Activated CD4-positive, alpha-beta T cell treated with anti-CD3 and anti-CD28 coated beads for 36 hours (primary cell): ENCODE data around the gene CISD1. TPM values are rescaled to one million over a fixed set of nuclear protein-coding genes. Genes with fewer than 3 reads are reported as not detected.

ENCODE experiments used
- ATAC-seq: fragments of 200-7000 bp; cut with Tn5 transposase; one replicate; pipeline ENCODE4 v1.10.0; 2021; ENCODE audit warnings: mild to moderate bottlenecking, moderate library complexity
- CTCF ChIA-PET: fragments of 350-600 bp; sonication (Branson Sonifier 250); formaldehyde crosslinking; loops from one replicate; lab custom pipeline; 2021; ENCODE audit warnings: antibody characterized with exemption; lab: Charles Lee
- POLR2A ChIA-PET: fragments of 350-600 bp; sonication (Branson Sonifier 250); formaldehyde crosslinking; loops from one replicate; lab custom pipeline; 2021; ENCODE audit warnings: antibody characterized with exemption, inconsistent platforms; lab: Charles Lee
- DNase-seq: peaks from one replicate; pipeline ENCODE4 v3.0.0-alpha.2; 2020
- H3K27ac Mint-ChIP-seq: one replicate; pipeline ENCODE4 v1.8.0; 2021; ENCODE audit warnings: mixed read lengths
- H3K27me3 Mint-ChIP-seq: one replicate; pipeline ENCODE4 v1.8.0; 2021; ENCODE audit warnings: mixed read lengths
- H3K36me3 Mint-ChIP-seq: one replicate; pipeline ENCODE4 v1.8.0; 2021; ENCODE audit warnings: low read depth, mixed read lengths
- H3K4me1 Mint-ChIP-seq: one replicate; pipeline ENCODE4 v1.8.0; 2021; ENCODE audit warnings: mixed read lengths
- H3K4me3 Mint-ChIP-seq: one replicate; pipeline ENCODE4 v1.8.0; 2021; ENCODE audit warnings: mild to moderate bottlenecking, moderate library complexity, mixed read lengths
- H3K9me3 Mint-ChIP-seq: one replicate; pipeline ENCODE4 v1.8.0; 2021; ENCODE audit warnings: low read depth, mixed read lengths
- intact Hi-C, 2 experiments: fragments of 100-400 bp; cut with DNase I in 1 of 2; cut with micrococcal nuclease in 1 of 2; formaldehyde crosslinking; loops; one replicate each; pipeline versions ENCODE4 v1.14.2 to v1.15.1; 2022 to 2024; cut with DNase I, micrococcal nuclease
- total RNA-seq, 2 experiments: library from RNA; stranded (reverse); gene quantifications; one replicate each; pipeline ENCODE4 v1.2.3, GENCODE V29; 2021

Gene CISD1
- total RNA-seq, 2 experiments from 2014 or later, result 29.9 to 49.2 TPM

- POLR2A ChIA-PET, result interaction anchor here (0.8 kb wide), 1 partner anchor 16 kb away, joined by 6 read pairs; no protein-coding TSS in a partner anchor
- Mint-ChIP-seq H3K36me3 (no peaks in the 10 kb centered on the region), H3K4me1 (no peaks in the 10 kb centered on the region), H3K27me3 (peaks cover 16% of the 10 kb centered on the region), H3K27ac (no peak overlapping the region), H3K9me3 (no peaks in the 10 kb centered on the region), H3K4me3 (no peak overlapping the region)
- DNase-seq, result no peak
- intact Hi-C loops, result loop anchor here in 1 of 2 experiments (10.0 kb wide), 1 partner anchor 207 kb away; the partner anchor contains the start of gene BICC1
- CTCF ChIA-PET, result interaction anchor here (0.9 to 1.4 kb wide), 4 partner anchors 12 to 129 kb away, joined by 3 to 6 read pairs (median 4); partner anchors contain the start of gene TFAM
- no peak for ATAC-seq
Measured at GRCh38 chr10:58307676-58308075, 38.7 kb downstream of the CISD1 start.

DNA sequence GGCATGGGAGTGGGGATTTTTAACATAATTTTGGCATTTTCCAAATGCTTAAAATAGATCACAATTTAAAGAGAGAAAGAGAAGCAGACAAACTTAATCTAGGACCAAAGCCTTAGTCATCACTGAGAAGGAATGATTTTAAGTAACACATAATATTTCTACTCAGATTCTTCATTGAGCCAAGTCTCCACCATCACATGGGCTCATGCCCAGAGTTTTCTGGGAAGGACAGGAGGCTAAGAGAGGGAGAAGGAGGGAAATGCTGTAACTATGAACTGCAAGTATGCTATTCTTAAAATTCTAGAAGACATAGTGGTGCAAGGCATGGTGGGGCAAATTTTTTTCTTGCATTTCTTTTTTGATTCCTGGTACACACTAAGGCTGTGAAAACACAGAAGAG is 42.1 kb downstream of the CISD1 start:
- H3K27me3 Mint-ChIP-seq, result peaks cover 11% of the 10 kb centered on the region

DNA sequence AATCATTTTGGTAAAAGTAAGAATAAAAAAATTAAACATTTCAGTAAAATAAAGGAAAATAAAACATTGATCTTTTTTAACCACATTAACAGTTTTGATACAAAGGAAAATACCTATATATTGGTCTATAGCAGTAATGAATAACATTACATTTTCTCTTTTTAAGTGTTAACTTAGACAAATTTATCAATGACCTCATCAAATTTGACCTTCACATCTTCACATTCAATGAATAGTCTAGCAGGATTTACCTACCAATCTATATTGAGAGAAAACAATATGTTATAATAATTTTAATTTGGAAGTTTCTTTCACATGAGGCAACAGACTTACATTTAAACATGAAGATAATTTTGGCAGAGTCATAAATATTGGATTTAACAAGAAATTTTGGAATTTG is 47.9 kb downstream of the CISD1 start:
- intact Hi-C loops, result no loop called here
- no peaks in the 10 kb centered on the region for H3K36me3 Mint-ChIP-seq

More for the DNA sequence above, 42.1 kb downstream of the CISD1 start:
- Mint-ChIP-seq H3K27ac (no peak overlapping the region), H3K4me3 (no peak overlapping the region), H3K9me3 (no peaks in the 10 kb centered on the region), H3K36me3 (no peaks in the 10 kb centered on the region), H3K4me1 (no peaks in the 10 kb centered on the region)
- ATAC-seq (no peak), DNase-seq (no peak)
- intact Hi-C loops, result no loop called here
- POLR2A ChIA-PET, result interaction anchor here (0.6 kb wide), 1 partner anchor 28 kb away, joined by 4 read pairs; no protein-coding TSS in a partner anchor
- CTCF ChIA-PET, result interaction anchor here (1.4 kb wide), 1 partner anchor 14 kb away, joined by 4 read pairs; no protein-coding TSS in a partner anchor

GRCh38 chr10:58318346-58318745 is 49.4 kb downstream of the CISD1 start:
- Mint-ChIP-seq H3K27ac (no peak overlapping the region), H3K36me3 (no peaks in the 10 kb centered on the region), H3K9me3 (no peaks in the 10 kb centered on the region), H3K27me3 (peaks cover 3% of the 10 kb centered on the region), H3K4me3 (no peak overlapping the region), H3K4me1 (peaks cover 8% of the 10 kb centered on the region)
- intact Hi-C loops, result no loop called here
- ATAC-seq (no peak), DNase-seq (no peak)
- CTCF ChIA-PET, result interaction anchor here (1.1 kb wide), 1 partner anchor 27 kb away, joined by 3 read pairs; no protein-coding TSS in a partner anchor
- POLR2A ChIA-PET, result no interaction called here

More for the DNA sequence above, 47.9 kb downstream of the CISD1 start:
- Mint-ChIP-seq H3K4me3 (no peak overlapping the region), H3K9me3 (no peaks in the 10 kb centered on the region), H3K27me3 (peaks cover 3% of the 10 kb centered on the region), H3K4me1 (no peaks in the 10 kb centered on the region), H3K27ac (no peak overlapping the region)
- no peak for DNase-seq
- no peak for ATAC-seq
- CTCF ChIA-PET, result interaction anchor here (1.5 kb wide), 1 partner anchor 12 kb away, joined by 7 read pairs; no protein-coding TSS in a partner anchor
- POLR2A ChIA-PET, result no interaction called here

DNA sequence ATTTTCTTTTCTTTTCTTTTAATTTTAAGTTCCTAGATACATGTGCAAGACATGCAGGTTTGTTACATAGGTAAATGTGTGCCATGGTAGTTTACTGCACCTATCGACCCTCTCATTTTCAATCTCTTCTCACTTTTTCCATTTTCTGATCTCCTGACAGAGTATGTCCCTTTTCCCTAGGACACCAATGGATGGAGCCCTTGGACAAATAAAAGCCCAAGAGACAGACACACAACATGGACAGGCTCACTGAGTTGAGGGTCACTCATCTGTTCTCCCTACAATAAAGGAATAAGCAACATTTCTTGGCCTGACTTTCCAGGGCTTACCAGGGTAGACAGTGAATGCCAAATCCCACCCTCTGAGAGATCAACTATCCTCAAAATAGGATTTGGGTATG is 50.6 kb downstream of the CISD1 start:
- Mint-ChIP-seq H3K9me3 (no peaks in the 10 kb centered on the region), H3K4me1 (peaks cover 8% of the 10 kb centered on the region), H3K36me3 (no peaks in the 10 kb centered on the region), H3K27me3 (peaks cover 3% of the 10 kb centered on the region), H3K4me3 (no peak overlapping the region), H3K27ac (no peak overlapping the region)
- DNase-seq (no peak), ATAC-seq (no peak)
- POLR2A ChIA-PET, result no interaction called here
- intact Hi-C loops, result no loop called here
- CTCF ChIA-PET, result interaction anchor here (0.6 kb wide), 1 partner anchor 65 kb away, joined by 3 read pairs; the partner anchor contains the start of gene TFAM

GRCh38 chr10:58320351-58321049 is 51.5 kb downstream of the CISD1 start:
- Mint-ChIP-seq H3K27me3 (peaks cover 3% of the 10 kb centered on the region), H3K9me3 (no peaks in the 10 kb centered on the region), H3K27ac (no peak overlapping the region), H3K4me3 (no peak overlapping the region), H3K36me3 (no peaks in the 10 kb centered on the region), H3K4me1 (peaks cover 8% of the 10 kb centered on the region)
- intact Hi-C loops, result no loop called here
- DNase-seq (no peak), ATAC-seq (no peak)
- CTCF ChIA-PET, result interaction anchor here (0.7 kb wide), 1 partner anchor 81 kb away, joined by 3 read pairs; no protein-coding TSS in a partner anchor
- POLR2A ChIA-PET, result no interaction called here

DNA sequence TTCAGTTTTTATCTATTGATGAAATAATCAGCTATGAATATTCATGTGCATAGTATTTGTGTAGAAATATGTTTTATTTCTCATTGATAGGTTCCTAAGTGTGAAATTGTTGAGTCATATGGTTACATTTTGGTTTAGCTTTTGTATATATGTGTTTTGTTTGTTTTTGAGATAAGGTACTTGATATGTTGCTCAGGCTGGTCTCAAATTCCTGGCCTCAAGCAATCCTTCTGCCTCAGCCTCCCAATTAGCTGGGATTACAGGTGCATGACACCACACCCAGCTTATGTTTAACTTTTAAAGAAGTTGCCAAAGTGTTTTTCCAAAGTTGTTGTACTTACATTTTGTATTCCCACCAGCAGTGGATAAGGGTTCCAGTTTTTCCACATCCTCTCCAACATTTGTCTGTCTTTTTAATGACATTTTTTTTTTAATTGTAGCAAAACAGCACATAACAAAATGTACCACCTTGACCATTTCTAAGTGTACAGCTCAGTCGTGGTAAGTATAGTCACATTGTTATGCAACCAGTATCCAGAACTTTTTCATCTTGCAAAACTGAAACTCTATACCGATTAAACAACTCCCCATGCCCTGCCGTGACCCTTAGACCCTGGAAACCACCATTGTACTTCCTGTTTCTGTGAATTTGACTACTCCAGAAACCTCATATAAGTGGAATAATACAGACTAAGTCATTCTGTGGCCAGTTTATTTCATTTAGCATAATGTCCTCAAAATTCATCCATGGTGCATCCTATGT is 53.3 kb downstream of the CISD1 start:
- H3K27ac Mint-ChIP-seq, result no peak overlapping the region
- intact Hi-C loops, result no loop called here
- ChIA-PET POLR2A (no interaction called here), CTCF (interaction anchor here (0.7 to 2.3 kb wide), 4 partner anchors 18 to 214 kb away, joined by 3 to 4 read pairs (median 3); no protein-coding TSS in a partner anchor)
- H3K36me3 Mint-ChIP-seq, result no peaks in the 10 kb centered on the region
- DNase-seq, result peak; percentile 11
- ATAC-seq, result peak; percentile 51
- H3K4me3 Mint-ChIP-seq, result no peak overlapping the region
- H3K4me1 Mint-ChIP-seq, result peaks cover 8% of the 10 kb centered on the region
- no peaks in the 10 kb centered on the region for H3K9me3 Mint-ChIP-seq
- peaks cover 3% of the 10 kb centered on the region for H3K27me3 Mint-ChIP-seq

DNA sequence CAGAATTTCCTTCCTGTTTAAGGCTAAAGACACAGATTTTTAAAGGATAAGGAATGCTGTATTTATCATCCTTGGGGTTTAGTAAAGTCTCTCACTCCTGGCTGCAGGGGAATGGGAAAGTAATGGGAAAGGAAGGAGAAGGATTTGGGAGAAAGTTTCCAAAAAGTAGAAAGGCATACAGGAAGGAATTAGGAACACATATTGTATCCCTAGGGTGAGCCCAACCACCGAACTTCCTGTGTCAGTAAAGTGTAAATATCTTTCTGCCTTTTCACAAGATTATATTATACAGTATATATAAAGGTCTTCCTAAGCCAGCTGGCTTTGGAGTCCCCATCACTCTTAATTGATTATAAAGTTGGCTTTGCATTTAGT is 53.9 kb downstream of the CISD1 start:
- CTCF ChIA-PET, result interaction anchor here (0.9 to 2.3 kb wide), 3 partner anchors 18 to 146 kb away, joined by 3 to 4 read pairs (median 4); partner anchors contain the start of gene TFAM
- intact Hi-C loops, result no loop called here

DNA sequence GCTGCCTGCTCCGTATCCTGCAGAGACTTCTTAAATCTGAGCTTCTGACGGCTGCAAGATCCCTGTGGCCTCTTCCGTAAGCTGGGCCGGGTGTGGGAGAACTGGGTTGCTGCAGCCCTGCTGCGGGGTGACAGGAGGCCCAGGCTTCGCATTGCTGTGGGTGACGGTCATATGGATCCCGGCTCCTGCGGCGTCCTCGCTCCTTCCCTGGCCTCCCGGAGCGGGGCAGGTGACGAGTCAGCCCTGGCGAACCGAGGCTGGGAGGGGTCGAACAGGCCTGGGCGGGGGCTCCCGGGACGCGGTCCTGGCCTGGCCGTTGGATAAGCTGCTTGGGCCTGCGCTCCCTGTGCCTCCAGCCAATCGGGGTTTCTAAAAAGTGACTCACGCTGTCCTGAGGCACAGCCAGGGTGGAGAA is 58.0 kb downstream of the CISD1 start:
- no peak overlapping the region for H3K27ac Mint-ChIP-seq
- ATAC-seq, result no peak
- ChIA-PET CTCF (interaction anchor here (1.2 kb wide), 1 partner anchor 23 kb away, joined by 3 read pairs; no protein-coding TSS in a partner anchor), POLR2A (no interaction called here)
- intact Hi-C loops, result no loop called here
- H3K36me3 Mint-ChIP-seq, result no peaks in the 10 kb centered on the region
- DNase-seq, result no peak
- peaks cover 8% of the 10 kb centered on the region for H3K4me1 Mint-ChIP-seq
- no peak overlapping the region for H3K4me3 Mint-ChIP-seq
- no peaks in the 10 kb centered on the region for H3K9me3 Mint-ChIP-seq
- H3K27me3 Mint-ChIP-seq, result peaks cover 2% of the 10 kb centered on the region

More for the DNA sequence above, 53.9 kb downstream of the CISD1 start:
- ATAC-seq, result no peak
- Mint-ChIP-seq H3K4me1 (peaks cover 8% of the 10 kb centered on the region), H3K27ac (no peak overlapping the region), H3K27me3 (peaks cover 3% of the 10 kb centered on the region), H3K4me3 (no peak overlapping the region), H3K36me3 (no peaks in the 10 kb centered on the region), H3K9me3 (no peaks in the 10 kb centered on the region)
- DNase-seq, result no peak
- POLR2A ChIA-PET, result interaction anchor here (0.7 kb wide), 1 partner anchor 16 kb away, joined by 6 read pairs; no protein-coding TSS in a partner anchor

DNA sequence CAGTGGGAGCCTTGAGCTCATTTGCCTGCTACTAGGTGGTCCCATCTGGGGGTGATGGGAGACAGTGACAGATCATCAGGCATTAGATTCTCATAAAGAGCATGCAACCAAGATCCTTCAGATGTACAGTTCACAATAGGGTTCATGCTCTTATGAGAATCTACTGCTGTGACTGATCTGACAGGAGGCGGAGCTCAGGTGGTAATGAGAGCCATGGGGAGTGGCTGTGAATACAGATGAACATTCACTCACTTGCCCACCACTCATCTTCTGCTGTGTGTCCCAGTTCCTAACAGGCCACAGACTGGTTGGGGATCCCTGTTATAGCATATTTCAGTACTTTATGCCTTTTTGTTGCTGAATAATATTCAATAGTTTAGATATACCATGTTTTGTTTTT is 59.3 kb downstream of the CISD1 start:
- no peak overlapping the region for H3K27ac Mint-ChIP-seq
- no peak overlapping the region for H3K4me3 Mint-ChIP-seq
- H3K27me3 Mint-ChIP-seq, result peaks cover 7% of the 10 kb centered on the region
- ChIA-PET CTCF (interaction anchor here (1.2 kb wide), 1 partner anchor 22 kb away, joined by 3 read pairs; no protein-coding TSS in a partner anchor), POLR2A (no interaction called here)
- no peak for DNase-seq
- no peaks in the 10 kb centered on the region for H3K9me3 Mint-ChIP-seq
- intact Hi-C loops, result no loop called here
- no peaks in the 10 kb centered on the region for H3K4me1 Mint-ChIP-seq
- H3K36me3 Mint-ChIP-seq, result no peaks in the 10 kb centered on the region
- ATAC-seq, result no peak

- intact Hi-C loops, result no loop called here
- peaks cover 5% of the 10 kb centered on the region for H3K4me1 Mint-ChIP-seq
Measured at GRCh38 chr10:58330431-58330830, 61.5 kb downstream of the CISD1 start.

More at GRCh38 chr10:58330431-58330830, 61.5 kb downstream of the CISD1 start:
- no peak overlapping the region for H3K27ac Mint-ChIP-seq
- no peaks in the 10 kb centered on the region for H3K36me3 Mint-ChIP-seq
- H3K4me3 Mint-ChIP-seq, result no peak overlapping the region
- ChIA-PET CTCF (no interaction called here), POLR2A (no interaction called here)
- no peaks in the 10 kb centered on the region for H3K9me3 Mint-ChIP-seq
- DNase-seq, result no peak
- no peak for ATAC-seq
- H3K27me3 Mint-ChIP-seq, result peaks cover 7% of the 10 kb centered on the region
